NCI-H1048 (cell line): ENCODE measurements around the gene ANKMY1.

Experiments
- DNase-seq: peaks from one replicate; lab custom pipeline; 2025; lab: John Stamatoyannopoulos, UW

The ANKMY1 gene

DNA sequence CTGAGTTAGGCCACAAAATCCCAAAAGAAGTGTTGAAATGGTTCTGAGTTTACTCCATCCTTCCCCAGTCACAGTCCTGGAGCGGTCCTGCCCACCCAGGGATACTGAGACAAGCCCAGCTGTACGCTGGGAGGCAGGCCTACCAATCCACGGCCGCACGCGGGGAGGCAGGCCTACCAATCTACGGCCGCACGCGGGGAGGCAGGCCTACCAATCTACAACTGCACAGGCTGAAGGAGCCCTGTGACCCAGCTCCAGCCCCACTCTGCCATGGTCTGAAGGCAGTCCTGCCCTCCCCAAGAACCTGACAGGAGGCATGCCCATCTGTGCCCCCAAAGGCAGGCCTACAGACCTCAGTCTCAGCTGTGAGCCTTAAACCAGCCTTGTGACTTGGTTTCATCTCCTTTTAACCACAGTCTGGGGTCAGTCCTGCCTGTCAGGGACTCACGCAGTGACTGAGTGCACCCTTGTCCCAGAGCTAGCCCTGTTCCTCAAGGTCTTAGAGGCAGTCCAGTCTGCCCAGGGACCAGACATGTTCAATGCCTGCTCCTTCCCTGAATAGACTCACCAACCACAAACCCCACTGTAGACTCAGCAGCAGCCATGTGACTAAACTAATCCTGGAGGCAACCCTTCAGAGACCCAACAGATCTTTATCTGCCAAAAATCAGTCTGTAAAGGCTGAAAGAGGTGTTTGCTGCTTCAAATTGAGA is 85.6 kb downstream of the ANKMY1 start:
- no peak for DNase-seq

DNA sequence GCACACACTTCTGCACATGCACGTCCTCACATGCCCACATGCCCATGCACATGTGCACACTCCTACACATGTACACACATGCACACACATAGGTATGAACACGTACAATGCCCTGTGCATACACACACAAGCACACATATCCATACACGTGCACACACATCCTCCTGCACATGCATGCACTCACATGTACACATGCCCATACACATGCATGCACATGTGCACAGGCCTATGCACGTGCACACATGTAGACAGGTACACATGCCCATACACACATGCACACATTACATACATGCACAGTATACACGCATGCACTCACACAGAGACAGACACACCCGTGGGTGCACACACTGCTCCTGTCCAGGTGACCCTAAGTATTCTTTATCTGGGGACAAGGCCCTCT is 88.0 kb downstream of the ANKMY1 start:
- no peak for DNase-seq

DNA sequence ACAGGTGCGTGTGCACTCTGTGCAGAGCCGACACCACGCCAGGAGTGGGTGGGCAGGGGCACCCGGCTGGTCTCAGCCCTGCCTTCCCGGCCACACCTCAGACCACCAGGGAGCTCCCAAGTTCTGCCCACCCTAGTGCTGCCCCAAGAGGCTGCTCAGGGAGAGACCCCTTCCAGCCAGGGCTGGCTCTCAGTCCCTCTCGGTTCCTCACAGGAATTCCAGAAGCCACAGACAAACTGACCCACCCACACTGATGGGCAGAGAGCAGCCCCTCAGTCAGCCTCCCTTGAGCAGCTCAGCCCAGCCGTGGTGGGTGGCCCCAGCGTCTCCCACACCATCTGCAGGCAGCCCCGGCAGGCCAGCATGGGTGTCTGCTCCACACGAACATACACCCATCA is 88.5 kb downstream of the ANKMY1 start:
- DNase-seq = no peak

DNA sequence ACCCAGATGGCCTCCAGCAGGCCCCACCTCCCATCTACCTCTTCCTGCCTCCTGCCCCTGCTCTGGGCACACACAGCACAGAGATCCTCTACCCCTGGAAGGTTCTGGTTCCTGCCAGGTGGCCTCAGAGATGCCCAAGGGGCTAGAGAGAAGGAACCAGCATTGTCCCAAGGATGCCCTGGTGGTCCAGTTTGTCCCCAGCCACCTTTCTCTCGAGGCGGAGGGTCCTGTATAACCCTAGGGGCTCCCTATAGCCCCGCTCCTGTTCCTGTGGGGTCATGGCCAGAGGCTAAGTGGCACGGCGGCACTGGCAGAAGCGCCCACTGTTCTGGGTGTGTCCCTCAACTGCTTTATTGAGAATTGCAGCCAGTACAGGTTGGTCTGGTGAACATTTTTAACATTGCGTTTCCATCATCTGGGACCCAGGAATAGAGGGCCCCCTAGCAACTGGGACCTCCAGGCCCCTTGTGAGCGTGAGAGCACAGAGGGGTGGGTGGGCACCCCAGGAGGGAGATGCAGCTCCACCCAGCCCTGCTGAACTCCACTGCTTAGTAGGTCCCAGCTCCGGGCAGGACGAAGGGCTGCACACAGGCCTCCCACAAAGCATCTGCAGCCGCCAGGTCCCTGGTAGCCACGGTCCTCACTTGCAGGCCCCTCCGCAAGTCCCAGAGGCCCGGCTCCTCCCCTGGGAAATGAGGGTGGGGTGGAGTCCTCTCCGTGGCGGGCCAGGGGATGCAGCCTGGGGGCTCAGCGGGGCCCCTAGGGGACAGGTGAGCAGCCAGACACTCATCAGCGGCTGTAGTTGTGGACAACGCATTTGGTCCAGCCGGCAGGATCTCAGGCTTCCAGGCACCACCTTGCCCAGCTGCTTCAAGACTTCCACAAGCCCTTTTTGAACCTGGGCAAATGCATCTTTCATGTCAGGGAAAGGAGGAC is 89.2 kb downstream of the ANKMY1 start:
- no peak for DNase-seq

DNA sequence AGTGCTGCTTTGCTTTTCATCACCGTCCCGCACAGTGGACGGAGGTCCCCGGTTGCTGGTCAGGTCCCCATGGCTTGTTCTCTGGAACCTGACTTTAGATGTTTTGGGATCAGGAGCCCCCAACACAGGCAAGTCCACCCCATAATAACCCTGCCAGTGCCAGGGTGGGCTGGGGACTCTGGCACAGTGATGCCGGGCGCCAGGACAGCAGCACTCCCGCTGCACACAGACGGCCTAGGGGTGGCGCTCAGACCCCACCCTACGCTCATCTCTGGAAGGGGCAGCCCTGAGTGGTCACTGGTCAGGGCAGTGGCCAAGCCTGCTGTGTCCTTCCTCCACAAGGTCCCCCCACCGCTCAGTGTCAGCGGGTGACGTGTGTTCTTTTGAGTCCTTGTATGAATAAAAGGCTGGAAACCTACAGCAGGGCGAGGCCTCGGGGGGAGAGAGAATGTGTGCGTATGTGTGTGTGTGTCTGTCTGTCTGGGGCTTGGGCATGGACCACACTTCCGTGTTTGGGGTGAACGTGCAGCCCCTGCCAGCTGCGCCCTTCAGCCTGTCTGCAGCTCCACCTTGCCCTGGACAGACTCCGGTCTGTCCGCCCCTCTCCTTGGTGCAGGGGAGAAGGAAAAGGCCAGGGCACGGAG is 90.0 kb downstream of the ANKMY1 start:
- no peak for DNase-seq

DNA sequence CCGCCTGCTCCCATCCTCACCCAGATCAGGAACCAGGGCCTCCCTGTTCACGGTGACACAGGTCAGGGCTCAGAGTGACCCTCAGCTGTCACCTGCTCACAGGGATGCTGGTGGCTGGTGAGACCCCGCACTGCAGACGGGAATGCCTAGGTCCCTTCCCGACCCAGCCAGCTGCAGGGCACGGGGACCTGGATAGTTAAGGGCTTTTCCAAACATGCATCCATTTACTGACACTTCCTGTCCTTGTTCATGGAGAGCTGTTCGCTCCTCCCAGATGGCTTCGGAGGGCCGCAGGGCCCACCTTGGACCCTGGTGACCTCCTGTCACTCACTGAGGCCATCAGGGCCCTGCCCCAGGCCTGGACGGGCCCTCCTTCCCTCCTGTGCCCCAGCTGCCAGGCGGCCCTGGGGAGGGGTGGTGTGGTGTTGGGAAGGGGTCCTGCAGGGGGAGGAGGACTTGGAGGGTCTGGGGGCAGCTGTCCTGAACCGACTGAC is 90.6 kb downstream of the ANKMY1 start:
- no peak for DNase-seq

DNA sequence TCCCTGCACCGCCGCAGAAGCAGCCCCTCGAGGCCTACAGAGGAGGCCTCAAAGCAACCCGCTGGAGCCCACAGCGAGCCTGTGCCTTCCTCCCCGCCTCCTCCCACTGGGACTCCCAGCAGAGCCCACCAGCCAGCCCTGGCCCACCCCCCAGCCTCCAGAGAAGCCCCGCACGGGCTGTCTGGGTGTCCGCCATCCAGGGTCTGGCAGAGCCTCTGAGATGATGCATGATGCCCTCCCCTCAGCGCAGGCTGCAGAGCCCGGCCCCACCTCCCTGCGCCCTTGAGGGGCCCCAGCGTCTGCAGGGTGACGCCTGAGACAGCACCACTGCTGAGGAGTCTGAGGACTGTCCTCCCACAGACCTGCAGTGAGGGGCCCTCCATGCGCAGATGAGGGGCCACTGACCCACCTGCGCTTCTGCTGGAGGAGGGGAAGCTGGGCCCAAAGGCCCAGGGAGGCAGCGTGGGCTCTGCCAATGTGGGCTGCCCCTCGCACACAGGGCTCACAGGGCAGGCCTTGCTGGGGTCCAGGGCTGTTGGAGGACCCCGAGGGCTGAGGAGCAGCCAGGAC is 91.1 kb downstream of the ANKMY1 start:
- no peak for DNase-seq

DNA sequence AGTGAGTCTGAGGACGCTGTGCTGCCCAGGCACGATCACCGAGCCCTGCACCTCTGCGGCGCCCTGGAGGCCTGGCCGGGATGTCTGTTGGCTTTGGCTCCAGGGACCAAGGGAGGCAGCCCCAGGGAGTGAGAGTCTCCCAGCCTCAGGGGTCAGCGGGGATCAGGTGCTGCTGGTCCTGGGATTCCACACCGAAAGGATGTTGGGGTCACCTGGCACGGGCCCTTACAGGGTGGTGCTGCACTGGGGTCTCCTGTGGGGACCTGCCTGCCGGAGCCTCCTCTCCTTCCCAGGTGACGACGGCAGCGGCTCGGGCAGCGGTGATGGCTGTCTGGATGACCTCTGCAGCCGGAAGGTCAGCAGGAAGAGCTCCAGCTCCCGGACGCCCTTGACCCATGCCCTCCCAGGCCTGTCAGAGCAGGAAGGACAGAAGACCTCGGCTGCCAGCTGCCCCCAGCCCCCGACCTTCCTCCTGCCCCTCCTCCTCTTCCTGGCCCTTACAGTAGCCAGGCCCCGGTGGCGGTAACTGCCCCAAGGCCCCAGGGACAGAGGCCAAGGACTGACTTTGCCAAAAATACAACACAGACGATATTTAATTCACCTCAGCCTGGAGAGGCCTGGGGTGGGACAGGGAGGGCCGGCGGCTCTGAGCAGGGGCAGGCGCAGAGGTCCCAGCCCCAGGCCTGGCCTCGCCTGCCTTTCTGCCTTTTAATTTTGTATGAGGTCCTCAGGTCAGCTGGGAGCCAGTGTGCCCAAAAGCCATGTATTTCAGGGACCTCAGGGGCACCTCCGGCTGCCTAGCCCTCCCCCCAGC is 91.8 kb downstream of the ANKMY1 start:
- DNase-seq = no peak

DNA sequence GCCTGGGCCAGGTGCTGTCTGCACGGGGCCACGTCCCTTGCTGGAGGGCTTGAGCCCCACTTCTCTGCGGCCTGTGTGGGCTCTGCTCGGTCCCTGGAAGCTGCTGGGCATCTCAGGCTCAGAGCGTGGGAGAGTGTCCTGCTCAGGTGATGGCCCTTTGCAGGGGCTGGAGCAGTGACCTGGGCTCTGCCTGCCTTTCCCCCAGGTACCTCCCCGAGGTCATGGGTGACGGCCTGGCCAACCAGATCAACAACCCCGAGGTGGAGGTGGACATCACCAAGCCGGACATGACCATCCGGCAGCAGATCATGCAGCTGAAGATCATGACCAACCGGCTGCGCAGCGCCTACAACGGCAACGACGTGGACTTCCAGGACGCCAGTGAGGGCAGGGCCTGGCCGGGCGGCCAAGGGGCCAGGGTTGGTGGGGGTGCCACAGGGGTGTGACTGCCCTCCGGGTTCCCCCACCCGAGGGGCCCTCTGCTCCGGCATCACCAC is 92.5 kb downstream of the ANKMY1 start:
- no peak for DNase-seq

DNA sequence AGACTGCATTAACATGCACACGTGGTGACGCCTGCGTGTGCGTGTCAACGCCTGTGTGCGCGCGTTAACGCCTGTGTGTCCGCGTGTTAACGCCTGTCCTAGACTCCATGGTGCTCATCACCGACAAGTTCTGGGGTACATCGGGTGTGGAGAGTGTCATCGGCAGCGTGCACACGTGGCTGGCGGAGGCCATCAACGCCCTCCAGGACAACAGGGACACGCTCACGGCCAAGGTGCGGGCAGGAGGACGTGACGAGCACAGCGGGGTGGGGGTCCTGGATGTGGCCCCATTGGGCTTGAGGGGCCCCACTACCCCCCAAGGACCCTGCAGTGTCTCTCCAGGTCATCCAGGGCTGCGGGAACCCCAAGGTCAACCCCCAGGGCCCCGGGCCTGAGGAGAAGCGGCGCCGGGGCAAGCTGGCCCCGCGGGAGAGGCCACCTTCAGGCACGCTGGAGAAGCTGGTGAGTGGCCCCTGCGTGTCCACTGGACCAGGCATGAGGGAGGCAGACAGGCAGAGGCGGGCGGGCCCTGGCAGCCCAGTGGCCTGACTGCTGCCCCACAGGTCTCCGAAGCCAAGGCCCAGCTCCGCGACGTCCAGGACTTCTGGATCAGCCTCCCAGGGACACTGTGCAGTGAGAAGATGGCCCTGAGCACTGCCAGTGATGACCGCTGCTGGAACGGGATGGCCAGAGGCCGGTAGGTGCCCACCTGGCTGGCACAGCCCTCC is 93.1 kb downstream of the ANKMY1 start:
- DNase-seq = no peak

DNA sequence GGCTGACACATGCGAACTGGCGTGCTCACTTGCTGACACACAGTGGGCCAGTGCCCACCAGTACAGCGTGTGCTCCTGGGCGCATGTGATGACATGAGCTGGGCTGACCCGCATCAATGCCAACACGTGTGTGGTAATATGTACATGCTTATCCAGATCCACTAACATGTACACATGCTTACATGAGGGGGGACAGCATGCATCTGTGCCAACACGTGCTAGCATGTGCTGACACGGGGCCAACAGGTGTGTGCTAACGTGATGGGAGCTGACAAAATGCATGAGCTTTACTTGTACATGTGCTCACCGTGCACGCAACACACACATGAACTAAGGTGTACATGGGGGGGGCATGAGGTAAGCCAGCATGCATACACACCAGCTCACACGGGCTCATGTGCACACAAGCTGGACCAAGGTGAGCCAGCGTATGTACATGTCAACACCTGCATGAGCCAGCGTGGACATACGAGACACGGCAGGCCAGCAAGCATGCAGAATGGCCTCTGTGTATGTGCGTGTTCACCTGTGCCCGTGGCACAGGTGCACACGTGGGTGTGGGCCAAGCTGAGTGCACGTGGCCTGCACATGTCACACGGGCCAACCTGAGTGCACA is 93.8 kb downstream of the ANKMY1 start:
- no peak for DNase-seq

DNA sequence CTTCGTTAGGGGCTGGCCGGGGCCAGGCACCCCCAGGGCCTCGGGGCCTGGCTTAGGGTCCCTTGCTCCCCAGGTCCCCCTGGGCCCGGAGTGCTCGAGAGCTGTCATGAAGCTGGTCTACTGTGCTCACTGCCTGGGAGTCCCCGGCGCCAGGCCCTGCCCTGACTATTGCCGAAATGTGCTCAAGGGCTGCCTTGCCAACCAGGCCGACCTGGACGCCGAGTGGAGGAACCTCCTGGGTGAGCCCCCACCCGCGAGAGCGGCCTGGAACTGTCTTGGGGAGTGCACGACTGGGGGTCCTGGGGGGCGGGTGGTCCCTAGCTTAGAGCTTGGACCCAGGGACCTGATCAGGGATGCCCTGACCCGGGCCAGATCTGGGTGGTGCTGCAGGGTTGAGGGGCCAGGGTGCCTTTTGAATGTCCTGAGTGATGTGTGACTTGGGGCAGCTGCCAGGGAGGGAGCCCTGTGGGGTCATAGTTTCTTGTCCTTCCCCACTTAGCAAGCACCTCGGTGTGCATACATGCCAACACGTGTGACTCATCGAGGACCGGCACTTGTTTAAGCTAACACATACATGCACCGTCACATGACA is 94.4 kb downstream of the ANKMY1 start:
- DNase-seq = no peak

DNA sequence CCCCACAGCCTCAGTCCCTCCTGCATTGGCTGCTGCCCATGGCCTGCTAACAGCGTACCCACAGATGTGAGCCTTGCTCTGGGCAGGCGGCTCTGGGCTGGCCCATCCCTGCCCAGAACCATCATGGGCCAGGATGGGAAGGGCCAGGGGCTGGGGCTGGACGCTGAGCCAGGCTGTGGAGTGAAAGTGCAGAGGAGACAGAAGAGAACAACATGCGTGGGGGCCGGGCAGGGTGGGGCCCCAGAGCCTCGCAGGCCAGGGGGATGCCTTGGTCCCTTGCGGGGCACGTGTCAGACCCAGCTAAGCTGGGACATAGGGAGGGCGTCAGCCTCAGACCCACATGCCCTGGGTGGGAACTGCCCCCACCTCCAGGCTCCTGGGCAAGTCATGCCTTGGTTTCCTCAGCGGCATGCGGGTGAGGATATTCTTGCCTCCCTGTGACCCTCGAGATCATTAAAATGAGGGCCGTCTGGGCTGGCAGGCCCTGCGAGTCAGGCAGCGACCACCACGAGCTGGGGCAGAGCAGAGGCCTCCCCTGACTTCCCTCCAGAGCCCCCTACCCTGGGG is 95.0 kb downstream of the ANKMY1 start:
- DNase-seq = no peak

DNA sequence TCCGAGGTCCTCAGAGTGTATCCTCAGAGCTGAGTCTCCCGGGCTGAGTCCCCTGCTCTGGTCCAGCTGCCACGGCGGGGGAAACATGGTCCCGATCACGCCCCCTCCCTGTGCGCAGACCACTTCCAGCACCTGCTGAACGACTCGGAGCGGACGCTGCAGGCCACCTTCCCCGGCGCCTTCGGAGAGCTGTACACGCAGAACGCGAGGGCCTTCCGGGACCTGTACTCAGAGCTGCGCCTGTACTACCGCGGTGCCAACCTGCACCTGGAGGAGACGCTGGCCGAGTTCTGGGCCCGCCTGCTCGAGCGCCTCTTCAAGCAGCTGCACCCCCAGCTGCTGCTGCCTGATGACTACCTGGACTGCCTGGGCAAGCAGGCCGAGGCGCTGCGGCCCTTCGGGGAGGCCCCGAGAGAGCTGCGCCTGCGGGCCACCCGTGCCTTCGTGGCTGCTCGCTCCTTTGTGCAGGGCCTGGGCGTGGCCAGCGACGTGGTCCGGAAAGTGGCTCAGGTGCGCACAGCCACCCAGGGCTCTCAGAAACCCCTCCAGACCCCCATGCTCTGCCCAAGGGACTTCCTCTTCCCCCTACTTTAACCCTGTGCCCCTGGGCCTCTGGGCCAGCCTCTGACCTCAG is 95.6 kb downstream of the ANKMY1 start:
- no peak for DNase-seq

DNA sequence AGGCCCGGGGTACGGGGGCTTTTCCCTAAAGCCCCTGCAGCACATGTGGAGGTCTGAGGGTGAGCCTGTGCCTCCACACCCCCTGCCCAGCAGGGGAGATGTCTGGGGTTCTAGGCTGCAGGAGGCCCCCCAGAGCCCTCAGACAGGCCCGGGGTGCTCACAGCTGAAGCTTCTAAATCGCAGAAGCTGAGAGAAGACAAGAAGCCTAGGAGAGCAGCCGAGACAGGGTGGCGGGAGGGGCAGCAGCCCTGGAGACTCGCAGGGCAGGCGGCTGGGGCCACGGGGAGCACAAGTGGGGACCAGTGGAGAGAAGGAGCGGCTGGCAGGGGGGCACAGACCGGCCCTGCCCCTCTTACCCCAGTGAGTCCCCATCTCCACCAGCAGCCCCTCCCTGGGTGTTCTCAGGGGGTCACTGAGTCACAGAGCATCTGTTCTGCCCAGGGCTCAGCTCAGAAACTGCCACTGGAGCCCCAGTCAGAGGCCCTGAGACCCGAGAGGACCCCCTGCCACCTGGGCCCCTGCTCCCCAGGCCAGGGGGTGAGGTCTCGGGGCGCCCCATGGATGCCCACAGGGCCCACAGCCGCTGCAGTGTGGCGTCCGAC is 96.2 kb downstream of the ANKMY1 start:
- no peak for DNase-seq

DNA sequence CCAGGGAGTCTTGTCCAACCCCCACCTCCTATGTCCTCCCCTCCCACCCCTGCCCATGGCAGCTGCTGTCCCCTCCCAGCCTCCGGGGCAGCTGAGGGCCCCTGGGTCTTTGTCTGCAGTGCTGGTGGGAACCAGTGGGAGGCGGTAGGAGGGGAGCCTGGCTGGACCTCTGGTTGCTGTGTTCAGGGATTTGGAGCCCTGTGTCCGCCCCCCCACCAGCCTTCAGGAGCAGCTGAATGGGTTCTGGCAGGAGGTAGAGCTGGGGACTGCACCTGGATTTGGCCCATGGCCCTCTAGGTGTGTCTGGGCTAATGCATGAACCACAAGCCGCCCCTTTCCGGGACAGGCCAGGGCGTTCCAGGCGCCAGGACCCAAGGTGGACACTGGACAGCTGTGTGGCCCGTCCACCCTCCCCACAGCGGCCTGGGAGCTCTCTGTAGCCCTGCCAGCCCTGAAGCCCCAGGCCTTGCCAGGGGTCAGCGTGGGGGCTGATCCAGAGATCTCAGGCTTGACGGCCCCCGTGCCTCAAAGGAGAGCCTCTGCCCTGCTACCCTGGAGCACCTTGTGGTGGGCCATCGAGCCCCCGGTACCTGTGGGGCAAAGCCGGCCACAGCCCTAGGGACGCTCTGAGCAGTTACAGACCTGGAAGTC is 96.9 kb downstream of the ANKMY1 start:
- no peak for DNase-seq

DNA sequence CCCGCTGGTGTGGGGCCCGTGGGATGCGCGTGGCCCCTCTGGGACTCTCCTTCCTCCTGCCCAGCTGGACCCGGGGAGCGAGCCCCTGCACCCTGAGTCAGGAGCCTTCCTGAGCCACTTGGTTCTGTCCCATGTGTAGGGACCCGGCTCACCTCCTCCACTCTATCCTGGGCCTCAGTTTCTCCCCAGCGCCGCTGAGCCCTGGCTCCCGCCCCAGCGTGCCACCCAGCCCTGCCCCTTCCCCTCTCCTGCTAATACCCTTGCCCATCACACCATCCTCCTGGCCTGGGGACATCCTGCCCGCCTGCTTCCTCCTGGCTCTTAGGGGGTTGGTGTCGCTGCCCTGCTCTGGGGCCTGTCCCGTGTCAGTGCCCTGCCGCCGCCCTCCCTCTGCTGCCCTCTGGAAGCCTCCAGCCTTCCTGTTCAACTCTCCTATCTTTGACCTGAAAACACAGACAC is 97.5 kb downstream of the ANKMY1 start:
- DNase-seq = no peak
